PC-3 (cell line): Measurements from ENCODE around the gene CRHR2.

ENCODE experiments used
- CTCF ChIP-seq: fragments of 300-600 bp; sonication (generic); conservative IDR thresholded peaks from 2 replicates; pipeline ENCODE4 v1.5.1; 2017; ENCODE audit warnings: antibody characterized with exemption, low read depth, mild to moderate bottlenecking, low read length
- EZH2 ChIP-seq: fragments of 300-600 bp; sonication (generic); IDR thresholded peaks from one replicate; pipeline ENCODE4 v1.6.1; 2017; ENCODE audit warnings: antibody characterized with exemption, mild to moderate bottlenecking, low read length; ENCODE audit not compliant: unreplicated experiment
- EZH2phosphoT487 ChIP-seq: fragments of 300-600 bp; sonication (generic); IDR thresholded peaks from 2 replicates; pipeline ENCODE4 v1.6.1; 2018; ENCODE audit warnings: mild to moderate bottlenecking, antibody characterized with exemption, low read length, borderline replicate concordance

- TF ChIP-seq CTCF (no peak), EZH2 (no peak), EZH2phosphoT487 (no peak)
Measured at GRCh38 chr7:30687604-30688003, 5.3 kb upstream of the CRHR2 start.
